Ovary (tissue), 3 donors: ENCODE results near the gene GALK1.

Experiments used
- CTCF ChIP-seq, 3 donors: fragments of 450-650 bp in 2 of 3; fragments of 200-600 bp in 1 of 3; IDR thresholded peaks; one replicate each; pipeline versions ENCODE4 v1.5.1 to v1.8.0; 2016 to 2022; ENCODE audit warnings: antibody characterized with exemption in 3 of 3, mild to moderate bottlenecking in 1 of 3
- EP300 ChIP-seq: sonication (generic); formaldehyde crosslinking; IDR thresholded peaks from one replicate; pipeline ENCODE4 v1.6.1; 2017; ENCODE audit warnings: antibody characterized with exemption
- POLR2A ChIP-seq: fragments of 450-650 bp; IDR thresholded peaks from one replicate; pipeline ENCODE4 v1.6.1; 2017; ENCODE audit warnings: antibody characterized with exemption, mild to moderate bottlenecking, moderate library complexity
- donor health status: DM: no; HTN: no; CAD: no.

DNA sequence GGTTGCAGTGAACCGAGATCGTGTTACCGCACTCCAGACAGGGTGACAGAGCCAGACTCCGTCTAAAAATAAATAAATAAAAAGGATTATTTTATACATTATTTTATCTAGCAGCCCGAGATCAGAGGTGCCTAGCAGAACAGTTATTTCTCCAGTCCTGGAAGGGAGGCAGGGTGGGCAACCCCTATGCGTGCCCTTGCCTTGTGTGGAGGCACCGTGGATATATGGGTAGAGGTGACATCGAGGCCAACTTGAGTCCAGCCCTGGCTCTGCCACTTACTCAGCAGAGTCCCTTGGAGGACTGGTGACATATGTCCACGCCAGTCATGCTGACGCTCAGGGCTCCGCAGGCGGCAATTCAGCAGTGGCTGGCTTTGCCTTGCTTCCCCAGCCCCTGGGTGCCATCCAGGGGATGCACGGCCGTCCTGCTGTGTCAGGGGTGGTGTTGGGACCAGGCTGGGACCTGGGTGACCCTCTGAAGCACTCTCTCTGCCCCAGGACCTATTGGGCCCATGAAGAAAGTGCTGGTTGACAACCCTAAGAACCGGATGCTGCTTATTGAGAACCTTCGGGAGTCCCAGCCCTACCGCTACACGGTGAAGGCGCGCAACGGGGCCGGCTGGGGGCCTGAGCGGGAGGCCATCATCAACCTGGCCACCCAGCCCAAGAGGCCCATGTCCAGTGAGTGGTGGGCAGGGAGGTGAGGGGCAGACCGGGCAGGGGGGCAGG is 13.2 kb downstream of the GALK1 start:
- no peak for TF ChIP-seq CTCF (IDR thresholded peaks at IDR 0.05)
- TF ChIP-seq POLR2A = no peak
- TF ChIP-seq EP300 = no peak
